ENCODE data around the gene PPL. TPM values are rescaled to one million over a fixed set of nuclear protein-coding genes. Genes with fewer than 3 reads are reported as not detected.

PPL gene
- total RNA-seq, 4 donors from 2014 or later, result 28.7 to 84.2 (median 53.0) TPM

- Histone ChIP-seq H3K4me1 (no peaks in the 10 kb centered on the region), H3K36me3 (peaks cover 0 to 38% (median 0%) of the 10 kb centered on the region in 3 donors)
Observed at GRCh38 chr16:4894276-4895150, 42.4 kb downstream of the PPL start.

GRCh38 chr16:4893103-4893862 lies 43.7 kb downstream of the PPL start:
- no peak overlapping the region for H3K4me3 ChIP-seq
- no peak overlapping the region for H3K27ac ChIP-seq
- no peaks in the 10 kb centered on the region for H3K4me1 ChIP-seq
- H3K27me3 ChIP-seq, result no peaks in the 10 kb centered on the region
- H3K36me3 ChIP-seq, result peaks cover 0 to 41% (median 0%) of the 10 kb centered on the region in 3 donors
- TF ChIP-seq POLR2A (IDR thresholded peaks at IDR 0.05), result no peak
- no peak for TF ChIP-seq CTCF (IDR thresholded peaks at IDR 0.05)
- H3K9me3 ChIP-seq, result no peaks in the 10 kb centered on the region
- no peak for DNase-seq

More at GRCh38 chr16:4894276-4895150, 42.4 kb downstream of the PPL start:
- Histone ChIP-seq H3K9me3 (no peaks in the 10 kb centered on the region), H3K27ac (no peak overlapping the region), H3K27me3 (no peaks in the 10 kb centered on the region), H3K4me3 (no peak overlapping the region)
- TF ChIP-seq CTCF (IDR thresholded peaks at IDR 0.05) (no peak), POLR2A (IDR thresholded peaks at IDR 0.05) (no peak)
- DNase-seq, result no peak

GRCh38 chr16:4892361-4893102 lies 44.4 kb downstream of the PPL start:
- no peak for DNase-seq

GRCh38 chr16:4891886-4892216 lies 45.1 kb downstream of the PPL start:
- no peak for DNase-seq
- Histone ChIP-seq H3K27ac (no peak overlapping the region), H3K9me3 (no peaks in the 10 kb centered on the region), H3K36me3 (peaks cover 0 to 56% (median 0%) of the 10 kb centered on the region in 3 donors), H3K4me1 (no peaks in the 10 kb centered on the region), H3K27me3 (no peaks in the 10 kb centered on the region), H3K4me3 (no peak overlapping the region)
- TF ChIP-seq CTCF (IDR thresholded peaks at IDR 0.05) (no peak), POLR2A (IDR thresholded peaks at IDR 0.05) (no peak)

More at GRCh38 chr16:4892361-4893102, 44.4 kb downstream of the PPL start:
- TF ChIP-seq POLR2A (IDR thresholded peaks at IDR 0.05), result no peak
- no peak for TF ChIP-seq CTCF (IDR thresholded peaks at IDR 0.05)
- H3K27ac ChIP-seq, result no peak overlapping the region
- H3K4me3 ChIP-seq, result no peak overlapping the region
- no peaks in the 10 kb centered on the region for H3K4me1 ChIP-seq
- H3K27me3 ChIP-seq, result no peaks in the 10 kb centered on the region
- H3K36me3 ChIP-seq, result peaks cover 0 to 49% (median 0%) of the 10 kb centered on the region in 3 donors
- H3K9me3 ChIP-seq, result no peaks in the 10 kb centered on the region

GRCh38 chr16:4891097-4891885 lies 45.7 kb downstream of the PPL start:
- no peak for TF ChIP-seq CTCF (IDR thresholded peaks at IDR 0.05)
- TF ChIP-seq POLR2A (IDR thresholded peaks at IDR 0.05), result no peak
- no peak overlapping the region for H3K27ac ChIP-seq
- DNase-seq, result no peak
- H3K9me3 ChIP-seq, result no peaks in the 10 kb centered on the region
- H3K36me3 ChIP-seq, result peaks cover 0 to 61% (median 0%) of the 10 kb centered on the region in 3 donors
- H3K4me3 ChIP-seq, result no peak overlapping the region
- no peaks in the 10 kb centered on the region for H3K4me1 ChIP-seq
- no peaks in the 10 kb centered on the region for H3K27me3 ChIP-seq

All from Peyer's patch (tissue), 4 donors.